ENCODE measurements around the gene SGCD.

DNA sequence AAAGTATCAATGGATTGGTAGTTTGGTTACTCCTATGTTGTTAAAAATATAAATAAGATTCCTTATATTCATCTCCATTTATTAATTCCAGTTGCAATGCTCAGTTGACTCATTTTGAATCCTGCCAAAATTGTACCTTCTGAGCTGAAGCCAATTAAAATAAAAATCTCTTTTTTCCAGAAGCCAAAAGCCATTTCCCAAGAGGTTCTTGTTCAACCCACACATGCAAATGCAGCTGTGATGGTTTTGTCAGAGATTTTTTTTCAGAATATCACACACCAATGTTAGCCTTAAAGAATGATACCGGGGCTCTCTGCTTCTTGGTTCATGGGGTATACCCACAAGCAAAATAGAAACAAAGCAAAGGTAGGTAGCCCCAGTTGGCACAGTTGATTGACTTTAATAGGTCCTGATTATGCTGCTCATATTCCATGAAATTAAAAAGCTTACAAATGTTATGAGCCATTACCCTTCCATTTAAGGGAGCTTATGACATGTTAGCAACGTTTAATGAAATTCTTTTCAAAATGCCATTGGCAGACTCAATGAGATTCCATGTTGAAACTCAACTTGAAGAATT, 208.0 kb downstream of the SGCD start:
- TF ChIP-seq CTCF (IDR thresholded peaks at IDR 0.05) (no peak), POLR2A (IDR thresholded peaks at IDR 0.05) (no peak)
